ENCODE results near the gene AHI1. TPM values are rescaled to one million over a fixed set of nuclear protein-coding genes. Genes with fewer than 3 reads are reported as not detected.
"Not testable (repeated sequence)": the region's sequence is repeated elsewhere in the genome, so short reads cannot be mapped to it uniquely, and the experiment has no call there.

The AHI1 gene
- total RNA-seq, 1 experiment from 2014 or later: 22.8 TPM

DNA sequence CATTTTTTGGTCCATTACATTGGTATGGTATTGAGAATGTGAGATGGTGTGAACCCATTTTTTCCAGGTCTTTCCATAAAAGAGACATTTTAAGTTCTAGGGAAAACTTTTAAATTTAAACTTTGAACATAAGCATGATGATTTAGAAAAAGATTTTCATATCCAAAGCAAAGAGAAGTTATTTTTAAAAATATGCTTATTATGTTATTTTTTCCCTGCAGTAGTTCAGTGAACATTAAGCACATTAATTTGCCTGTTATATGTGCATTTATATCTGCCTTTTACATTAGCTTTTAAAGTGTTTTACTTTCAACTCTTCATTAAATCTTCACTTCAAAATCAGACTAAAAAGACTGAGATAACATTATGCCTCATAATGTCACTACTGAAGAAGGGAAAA, 116.7 kb downstream of the AHI1 start:
- no peak for DNase-seq (ENCODE audit: low spot score)
- CTCF ChIA-PET: no interaction called here
- H3K9me3 ChIP-seq (ENCODE audit: low read depth, low read length, poor library complexity, severe bottlenecking): no peaks in the 10 kb centered on the region
- H3K27me3 ChIP-seq (replicated peaks; ENCODE audit: insufficient read depth, low read depth, low read length, poor library complexity): no peaks in the 10 kb centered on the region
- TF ChIP-seq, protein P1, sequence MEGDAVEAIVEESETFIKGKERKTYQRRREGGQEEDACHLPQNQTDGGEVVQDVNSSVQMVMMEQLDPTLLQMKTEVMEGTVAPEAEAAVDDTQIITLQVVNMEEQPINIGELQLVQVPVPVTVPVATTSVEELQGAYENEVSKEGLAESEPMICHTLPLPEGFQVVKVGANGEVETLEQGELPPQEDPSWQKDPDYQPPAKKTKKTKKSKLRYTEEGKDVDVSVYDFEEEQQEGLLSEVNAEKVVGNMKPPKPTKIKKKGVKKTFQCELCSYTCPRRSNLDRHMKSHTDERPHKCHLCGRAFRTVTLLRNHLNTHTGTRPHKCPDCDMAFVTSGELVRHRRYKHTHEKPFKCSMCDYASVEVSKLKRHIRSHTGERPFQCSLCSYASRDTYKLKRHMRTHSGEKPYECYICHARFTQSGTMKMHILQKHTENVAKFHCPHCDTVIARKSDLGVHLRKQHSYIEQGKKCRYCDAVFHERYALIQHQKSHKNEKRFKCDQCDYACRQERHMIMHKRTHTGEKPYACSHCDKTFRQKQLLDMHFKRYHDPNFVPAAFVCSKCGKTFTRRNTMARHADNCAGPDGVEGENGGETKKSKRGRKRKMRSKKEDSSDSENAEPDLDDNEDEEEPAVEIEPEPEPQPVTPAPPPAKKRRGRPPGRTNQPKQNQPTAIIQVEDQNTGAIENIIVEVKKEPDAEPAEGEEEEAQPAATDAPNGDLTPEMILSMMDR (conservative IDR thresholded peaks at IDR 0.05; ENCODE audit: low read depth, low read length): no peak
- TF ChIP-seq EZH2 (IDR thresholded peaks at IDR 0.05; ENCODE audit: borderline replicate concordance, low read depth, low read length, poor library complexity, severe bottlenecking): no peak
- H3K4me1 ChIP-seq (ENCODE audit: insufficient read depth, low read length, poor library complexity, severe bottlenecking): no peaks in the 10 kb centered on the region
- H3K4me3 ChIP-seq (ENCODE audit: low read depth, low read length, poor library complexity, severe bottlenecking): no peak overlapping the region
- intact Hi-C loops (cut with micrococcal nuclease; ENCODE audit: unreplicated experiment): no loop called here
- no peaks in the 10 kb centered on the region for H3K36me3 ChIP-seq (ENCODE audit: insufficient read depth, low read length, poor library complexity, severe bottlenecking)
- no TSS peak for BruUV-seq (replicated peaks)
- no peak overlapping the region for H3K27ac ChIP-seq (ENCODE audit: low read depth, low read length, poor library complexity, severe bottlenecking)
- POLR2A ChIA-PET (ENCODE audit: low non-redundant PET): no interaction called here

DNA sequence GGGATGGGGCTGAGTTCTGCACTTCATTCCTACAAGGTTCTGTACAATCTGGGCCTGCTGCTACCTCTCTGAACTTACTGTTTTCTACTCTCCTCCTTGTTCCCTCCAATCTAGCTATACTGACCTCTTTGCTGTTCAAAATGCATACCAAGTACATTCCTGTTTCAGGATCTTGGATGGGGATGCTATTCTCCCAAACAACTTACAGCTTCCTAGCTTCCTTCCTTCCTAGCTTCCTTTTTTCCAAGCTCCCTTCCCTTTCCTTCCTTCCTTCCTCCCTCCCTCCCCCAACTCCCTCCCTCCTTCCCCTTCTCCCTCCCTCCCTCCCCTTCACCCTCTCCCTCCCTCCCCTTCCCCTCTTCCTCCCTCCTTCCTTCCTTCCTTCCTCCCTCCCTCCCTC, 117.9 kb downstream of the AHI1 start:
- Histone ChIP-seq H3K9me3 (ENCODE audit: low read depth, low read length, poor library complexity, severe bottlenecking) (no peaks in the 10 kb centered on the region), H3K27me3 (replicated peaks; ENCODE audit: insufficient read depth, low read depth, low read length, poor library complexity) (no peaks in the 10 kb centered on the region), H3K4me1 (ENCODE audit: insufficient read depth, low read length, poor library complexity, severe bottlenecking) (no peaks in the 10 kb centered on the region), H3K36me3 (ENCODE audit: insufficient read depth, low read length, poor library complexity, severe bottlenecking) (no peaks in the 10 kb centered on the region), H3K4me3 (ENCODE audit: low read depth, low read length, poor library complexity, severe bottlenecking) (no peak overlapping the region), H3K27ac (ENCODE audit: low read depth, low read length, poor library complexity, severe bottlenecking) (no peak overlapping the region)
- intact Hi-C loops (cut with micrococcal nuclease; ENCODE audit: unreplicated experiment): no loop called here
- ChIA-PET POLR2A (ENCODE audit: low non-redundant PET) (no interaction called here), CTCF (no interaction called here)
- no peak for DNase-seq (ENCODE audit: low spot score)
- no peak for TF ChIP-seq EZH2 (IDR thresholded peaks at IDR 0.05; ENCODE audit: borderline replicate concordance, low read depth, low read length, poor library complexity, severe bottlenecking)
- TF ChIP-seq, protein P1 (conservative IDR thresholded peaks at IDR 0.05; ENCODE audit: low read depth, low read length): no peak
- no TSS peak for BruUV-seq (replicated peaks)

DNA sequence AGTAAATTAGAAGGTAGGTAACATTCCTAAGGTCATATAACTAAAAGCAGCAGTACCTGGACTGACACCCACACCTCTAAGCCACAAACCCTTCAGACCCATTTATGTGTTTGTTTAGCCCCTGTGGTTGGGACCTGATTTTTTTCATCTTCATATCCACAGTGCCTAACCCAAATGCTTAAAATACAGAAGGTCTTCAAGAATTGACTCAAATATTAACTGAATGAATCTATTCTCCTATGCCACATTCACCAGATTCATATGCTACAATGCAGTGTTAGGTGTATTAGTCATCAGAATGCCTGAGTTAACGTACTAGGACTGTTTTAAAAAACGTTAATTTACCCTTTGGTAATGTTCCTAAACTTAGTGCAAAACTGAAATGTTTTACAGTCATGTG, 124.8 kb downstream of the AHI1 start:
- H3K27ac ChIP-seq (ENCODE audit: low read depth, low read length, poor library complexity, severe bottlenecking): no peak overlapping the region
- TF ChIP-seq, protein P1 (conservative IDR thresholded peaks at IDR 0.05; ENCODE audit: low read depth, low read length): no peak
- TF ChIP-seq EZH2 (IDR thresholded peaks at IDR 0.05; ENCODE audit: borderline replicate concordance, low read depth, low read length, poor library complexity, severe bottlenecking): no peak
- ChIA-PET CTCF (no interaction called here), POLR2A (ENCODE audit: low non-redundant PET) (no interaction called here)
- no peak for DNase-seq (ENCODE audit: low spot score)
- intact Hi-C loops (cut with micrococcal nuclease; ENCODE audit: unreplicated experiment): no loop called here
- no peaks in the 10 kb centered on the region for H3K9me3 ChIP-seq (ENCODE audit: low read depth, low read length, poor library complexity, severe bottlenecking)
- BruUV-seq (replicated peaks): no TSS peak
- no peak overlapping the region for H3K4me3 ChIP-seq (ENCODE audit: low read depth, low read length, poor library complexity, severe bottlenecking)
- H3K27me3 ChIP-seq (replicated peaks; ENCODE audit: insufficient read depth, low read depth, low read length, poor library complexity): no peaks in the 10 kb centered on the region
- no peaks in the 10 kb centered on the region for H3K36me3 ChIP-seq (ENCODE audit: insufficient read depth, low read length, poor library complexity, severe bottlenecking)
- no peaks in the 10 kb centered on the region for H3K4me1 ChIP-seq (ENCODE audit: insufficient read depth, low read length, poor library complexity, severe bottlenecking)

DNA sequence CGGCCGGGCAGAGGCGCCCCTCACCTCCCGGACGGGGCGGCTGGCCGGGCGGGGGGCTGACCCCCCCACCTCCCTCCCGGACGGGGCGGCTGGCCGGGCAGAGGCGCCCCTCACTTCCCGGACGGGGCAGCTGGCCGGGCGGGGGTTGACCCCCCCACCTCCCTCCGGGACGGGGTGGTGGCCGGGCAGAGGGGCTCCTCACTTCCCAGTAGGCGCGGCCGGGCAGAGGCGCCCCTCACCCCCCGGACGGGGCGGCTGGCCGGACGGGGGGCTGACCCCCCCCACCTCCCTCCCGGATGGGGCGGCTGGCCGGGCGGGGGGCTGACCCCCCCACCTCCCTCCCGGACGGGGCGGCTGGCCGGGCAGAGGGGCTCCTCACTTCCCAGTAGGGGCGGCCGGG, 133.9 kb downstream of the AHI1 start:
- H3K4me3 ChIP-seq (ENCODE audit: low read depth, low read length, poor library complexity, severe bottlenecking); H3K36me3 ChIP-seq (ENCODE audit: insufficient read depth, low read length, poor library complexity, severe bottlenecking); H3K9me3 ChIP-seq (ENCODE audit: low read depth, low read length, poor library complexity, severe bottlenecking); H3K27me3 ChIP-seq (replicated peaks; ENCODE audit: insufficient read depth, low read depth, low read length, poor library complexity); DNase-seq (ENCODE audit: low spot score); POLR2A ChIA-PET (ENCODE audit: low non-redundant PET); CTCF ChIA-PET; H3K27ac ChIP-seq (ENCODE audit: low read depth, low read length, poor library complexity, severe bottlenecking); intact Hi-C loops (cut with micrococcal nuclease; ENCODE audit: unreplicated experiment); BruUV-seq (replicated peaks); H3K4me1 ChIP-seq (ENCODE audit: insufficient read depth, low read length, poor library complexity, severe bottlenecking): not testable (repeated sequence)
